D341Med (cell line): Measurements from ENCODE around the gene DNAJC21.
"Not testable (repeated sequence)": the region's sequence is repeated elsewhere in the genome, so short reads cannot be mapped to it uniquely, and the experiment has no call there.

Experiments used
- DNase-seq: peaks from one replicate; pipeline ENCODE4 v3.0.0; 2012; ENCODE audit warnings: low spot score

DNAJC21 gene

GRCh38 chr5:34929134-34929719, at the start of gene DNAJC21:
DNAJC21 (plus strand) TSS chr5:34929559; CDS start chr5:34929820, 261 bp downstream.
- peak; percentile 95 for DNase-seq

- no peak for DNase-seq
These were observed 48.1 kb upstream of the DNAJC21 start for GRCh38 chr5:34881246-34881645.

GRCh38 chr5:34886392-34887119, 42.8 kb upstream of the DNAJC21 start:
- no peak for DNase-seq

GRCh38 chr5:34889394-34889793, 40.0 kb upstream of the DNAJC21 start:
- DNase-seq = no peak

GRCh38 chr5:34891981-34892380, 37.4 kb upstream of the DNAJC21 start:
- DNase-seq = no peak

- DNase-seq = no peak
These were observed 36.9 kb upstream of the DNAJC21 start for GRCh38 chr5:34892414-34892813.

GRCh38 chr5:34894716-34895115, 34.6 kb upstream of the DNAJC21 start:
- no peak for DNase-seq

- DNase-seq = no peak
These were observed 33.5 kb upstream of the DNAJC21 start for GRCh38 chr5:34895641-34896419.

- DNase-seq = no peak
These were observed 31.7 kb upstream of the DNAJC21 start for GRCh38 chr5:34897646-34898045.

- DNase-seq = peak; percentile 67
These were observed 31.0 kb upstream of the DNAJC21 start for GRCh38 chr5:34898258-34898895.

- DNase-seq = no peak
These were observed 30.3 kb upstream of the DNAJC21 start for GRCh38 chr5:34899066-34899465.

GRCh38 chr5:34900652-34901051, 28.7 kb upstream of the DNAJC21 start:
- DNase-seq = no peak

- no peak for DNase-seq
These were observed 26.1 kb upstream of the DNAJC21 start for GRCh38 chr5:34903260-34903659.

- DNase-seq = no peak
These were observed 23.8 kb upstream of the DNAJC21 start for GRCh38 chr5:34905564-34905963.

- no peak for DNase-seq
These were observed 16.3 kb upstream of the DNAJC21 start for GRCh38 chr5:34913072-34913471.

- DNase-seq = no peak
These were observed 14.7 kb upstream of the DNAJC21 start for GRCh38 chr5:34914671-34915138.

GRCh38 chr5:34915139-34915855, 14.1 kb upstream of the DNAJC21 start, which contains the start of the genes BRIX1 and RAD1:
BRIX1 (plus strand) TSS chr5:34915711; CDS start chr5:34915739, 28 bp downstream.
RAD1 (minus strand) TSS chr5:34915504; CDS start chr5:34914892, 612 bp downstream.
- peak; percentile 91 for DNase-seq

- no peak for DNase-seq
These were observed 13.5 kb upstream of the DNAJC21 start for GRCh38 chr5:34915856-34916192.

- no peak for DNase-seq
These were observed 12.8 kb upstream of the DNAJC21 start for GRCh38 chr5:34916518-34916917.

GRCh38 chr5:34918025-34918424, 11.3 kb upstream of the DNAJC21 start:
- no peak for DNase-seq

- DNase-seq = no peak
These were observed 10.3 kb upstream of the DNAJC21 start for GRCh38 chr5:34919077-34919476.

- not testable (repeated sequence) for DNase-seq
These were observed 6.1 kb upstream of the DNAJC21 start for GRCh38 chr5:34923256-34923655.
